ENCODE results near the gene MYO1E.
"Not testable (repeated sequence)": the region's sequence is repeated elsewhere in the genome, so short reads cannot be mapped to it uniquely, and the experiment has no call there.

Gene MYO1E

DNA sequence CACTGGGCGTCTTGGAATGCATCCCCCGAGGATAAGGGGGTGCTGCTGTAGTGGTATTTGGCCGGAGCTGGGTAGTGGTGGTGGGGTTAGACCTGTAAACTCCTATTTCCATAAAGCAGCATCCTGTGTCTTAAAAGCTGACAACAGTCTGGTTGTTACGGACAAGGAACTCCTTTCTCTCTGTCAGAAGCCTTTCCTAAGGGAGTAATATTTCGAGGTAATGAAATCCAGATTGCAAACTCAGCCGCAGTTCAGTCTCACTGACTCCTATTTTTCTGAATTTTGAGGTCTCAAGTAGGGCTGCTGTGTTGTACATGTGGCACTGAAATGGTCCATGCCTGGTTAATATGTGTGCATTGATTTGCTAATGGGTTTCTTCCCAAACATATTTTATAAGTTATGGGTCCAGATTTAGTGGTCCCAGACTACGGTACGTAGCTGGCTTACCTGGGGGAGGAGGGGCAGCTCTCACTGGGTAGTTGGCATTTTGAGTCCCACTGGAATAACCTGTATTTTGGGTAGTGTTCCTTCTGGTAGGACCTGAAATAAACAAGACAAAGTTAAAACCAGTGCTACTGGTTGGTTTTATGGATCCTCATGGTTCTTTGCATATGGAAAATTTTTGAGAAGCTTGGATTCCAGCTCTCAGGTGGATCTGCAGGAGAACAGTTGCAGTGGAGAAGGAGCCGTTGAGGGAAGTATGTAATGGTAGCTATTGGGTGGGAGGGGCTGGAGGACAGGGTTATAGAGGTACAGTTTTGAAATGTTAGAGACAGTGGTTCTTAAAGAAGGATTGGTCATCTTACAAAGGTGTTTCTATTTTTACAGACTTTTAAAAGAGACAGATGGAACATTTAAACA lies 214.6 kb downstream of the MYO1E start:
- no peak for DNase-seq

DNA sequence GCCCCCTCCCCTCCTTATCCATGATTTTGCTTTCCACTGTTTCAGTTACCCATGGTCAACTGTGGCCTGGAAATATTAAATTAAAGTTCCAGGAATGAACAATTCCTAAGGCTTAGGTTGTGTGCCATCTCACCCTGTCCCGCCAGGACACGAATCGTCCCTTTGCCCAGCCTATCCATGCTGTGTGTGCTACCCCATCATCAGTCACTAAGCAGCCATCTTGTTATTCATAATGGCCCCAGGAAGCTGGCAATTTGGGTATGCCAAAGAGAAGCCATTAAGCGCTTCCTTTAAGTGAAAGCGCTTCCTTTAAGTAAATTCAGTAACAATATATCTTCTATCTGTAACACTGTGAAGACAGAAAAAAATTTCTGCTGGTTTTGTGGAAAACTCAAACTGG lies 215.3 kb downstream of the MYO1E start:
- no peak for DNase-seq

DNA sequence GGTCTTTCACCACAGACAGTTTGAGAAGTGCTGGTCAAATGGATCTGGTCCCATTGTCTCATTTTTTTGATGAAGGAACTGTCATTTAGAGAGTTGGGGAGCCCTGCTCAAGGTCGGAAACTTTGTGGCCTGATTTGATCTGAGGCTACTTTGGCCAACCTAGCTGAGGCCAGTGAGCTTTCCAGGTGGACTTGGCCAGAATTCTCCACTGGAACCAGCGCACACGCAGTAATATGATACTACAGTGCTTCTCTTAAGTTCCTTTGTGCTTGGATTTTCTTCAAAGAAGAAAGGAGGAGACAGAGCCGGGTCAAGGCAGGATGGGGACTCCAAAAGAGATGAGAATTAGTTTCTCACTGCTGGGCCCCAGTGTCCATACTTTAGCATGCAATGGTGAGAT lies 217.2 kb downstream of the MYO1E start:
- no peak for DNase-seq

DNA sequence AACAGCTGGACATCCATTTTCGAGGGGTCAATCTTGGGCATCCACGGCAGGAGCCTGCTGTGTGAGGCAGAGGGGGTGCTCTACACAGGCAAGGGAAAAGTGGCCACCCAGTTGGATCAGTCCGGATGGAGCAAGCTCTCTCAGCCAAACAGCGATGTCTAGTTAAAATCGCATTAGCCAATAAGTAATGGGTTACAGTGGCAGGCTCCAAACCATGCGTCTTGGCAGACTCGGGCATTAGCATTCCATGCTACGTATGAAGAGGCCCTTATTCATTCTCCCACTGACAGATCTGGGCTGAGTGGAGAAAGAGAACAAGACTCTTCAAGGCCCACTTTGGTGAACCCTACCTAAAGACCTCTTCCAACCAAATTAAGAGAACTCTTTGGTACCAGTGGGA lies 218.4 kb downstream of the MYO1E start:
- DNase-seq, result no peak

DNA sequence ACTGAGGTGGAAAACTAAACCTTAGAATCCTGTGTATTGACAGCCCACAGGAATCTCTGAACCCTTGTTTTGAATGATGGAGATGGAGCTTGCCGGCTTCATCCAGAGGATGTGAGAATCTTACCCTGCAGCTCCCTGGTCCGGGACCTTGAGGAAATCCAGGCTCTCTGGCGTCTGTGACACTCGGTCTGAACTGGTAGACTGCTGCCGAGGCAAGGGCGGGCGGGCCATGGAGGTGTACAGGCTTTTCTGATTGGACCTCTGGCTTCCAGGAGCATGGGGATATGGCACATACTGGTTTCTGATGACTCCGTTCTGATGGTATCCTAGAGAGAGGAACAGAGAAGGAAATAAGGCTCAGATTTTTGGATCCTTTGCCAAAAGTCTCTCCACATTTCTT lies 219.2 kb downstream of the MYO1E start:
- DNase-seq, result no peak

DNA sequence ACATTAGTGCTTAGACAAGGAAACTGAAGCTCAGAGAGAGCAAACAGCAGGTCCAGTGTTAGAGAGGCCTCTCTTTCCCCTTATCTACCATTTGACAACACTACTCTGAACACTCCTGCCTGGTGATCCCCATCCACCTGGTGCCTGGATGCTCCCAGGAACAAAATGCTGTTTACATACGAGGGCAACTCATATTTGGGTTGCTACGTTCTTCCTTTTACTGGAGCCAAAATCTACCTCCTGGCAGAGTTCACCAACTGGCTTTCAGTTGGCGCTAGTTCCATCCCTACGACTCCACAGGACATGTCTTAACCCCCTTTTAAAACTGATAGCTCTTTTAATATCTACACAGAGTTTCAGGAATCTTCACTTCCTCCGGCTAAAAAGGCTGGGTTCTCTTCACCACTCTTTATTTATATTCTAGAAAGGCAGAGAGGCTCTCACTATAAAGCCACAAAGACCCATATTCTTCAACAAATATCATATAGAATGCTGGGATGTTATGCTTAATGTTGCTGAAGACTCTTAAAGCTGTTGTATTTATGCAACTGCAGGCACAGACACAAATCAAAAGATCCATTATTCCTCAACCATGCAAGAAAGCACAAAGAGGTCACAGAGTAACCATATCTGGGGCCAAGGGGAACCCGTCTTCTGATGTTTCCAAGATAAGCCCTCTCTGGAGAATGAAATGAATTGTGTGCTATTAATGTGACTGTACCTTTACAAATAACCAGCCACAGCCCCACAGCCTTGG lies 219.8 kb downstream of the MYO1E start:
- DNase-seq, result no peak

DNA sequence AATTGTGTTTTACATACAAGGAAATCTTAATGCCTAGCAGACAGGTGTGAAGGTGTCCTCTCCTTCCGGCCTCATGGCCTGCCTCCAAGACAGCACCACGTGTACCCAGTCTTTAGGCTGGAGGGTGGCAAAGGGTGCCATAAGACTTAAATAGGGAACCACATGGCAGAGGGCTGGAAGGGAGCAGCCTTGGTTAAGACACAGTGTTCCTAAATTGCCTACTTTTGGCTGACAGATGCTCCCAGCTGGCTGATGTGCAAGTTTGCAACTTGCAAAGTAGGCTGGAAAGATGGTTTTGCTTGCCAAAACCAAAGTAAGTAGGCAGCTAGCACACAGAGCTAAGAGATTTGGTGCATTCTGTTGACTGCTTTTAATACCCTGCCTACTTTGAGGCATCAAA lies 222.5 kb downstream of the MYO1E start:
- DNase-seq, result no peak

DNA sequence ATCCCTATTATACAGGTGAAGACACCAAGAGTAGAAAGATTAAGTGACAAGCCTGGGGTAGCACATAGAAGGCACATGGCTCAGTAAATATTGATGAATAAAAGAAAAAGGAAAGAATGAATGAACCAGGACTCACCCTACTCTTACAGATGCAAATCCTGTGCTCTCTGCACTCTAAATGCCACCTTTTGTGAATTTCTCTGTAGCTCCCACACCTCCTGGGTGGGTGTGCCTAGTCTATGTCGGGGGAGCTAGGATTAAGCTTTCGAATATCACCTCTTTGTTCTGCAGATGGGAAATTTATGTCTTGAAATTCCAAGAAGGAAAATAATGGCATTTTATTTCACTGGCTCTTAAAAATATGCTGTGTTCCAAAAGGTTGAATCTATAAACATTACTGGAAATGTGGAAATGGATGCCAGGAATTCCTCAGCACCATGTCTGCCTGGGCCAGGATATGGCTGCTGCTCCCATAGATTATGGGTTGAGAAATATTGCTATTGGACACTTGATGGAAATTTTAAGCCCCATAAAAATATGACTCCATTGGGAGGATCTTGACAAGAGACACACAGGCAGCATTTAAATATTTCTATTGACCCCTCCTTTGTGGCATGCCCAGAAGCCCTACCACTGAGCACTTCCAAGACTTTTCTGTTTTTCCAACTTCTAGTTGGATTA lies 224.4 kb downstream of the MYO1E start:
- no peak for DNase-seq

DNA sequence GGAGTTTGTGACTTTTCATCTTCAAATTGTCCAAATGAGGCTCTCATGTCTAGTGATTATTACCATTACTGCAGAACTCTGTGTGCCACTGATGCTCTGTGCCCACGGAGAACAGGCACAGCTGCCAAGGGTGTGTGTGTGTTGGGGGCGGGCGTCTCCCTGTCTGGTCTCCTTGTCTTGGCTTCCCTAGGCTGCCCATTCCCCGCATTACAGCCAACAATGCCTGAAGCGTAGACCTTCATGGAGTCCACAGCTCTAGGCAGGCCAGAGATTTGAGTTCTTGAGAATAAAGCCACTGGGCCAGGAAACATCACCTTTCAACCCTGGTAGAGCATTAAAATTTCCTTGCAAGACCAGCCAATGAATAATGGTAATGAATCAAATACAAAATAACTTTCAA lies 225.0 kb downstream of the MYO1E start:
- DNase-seq, result no peak

DNA sequence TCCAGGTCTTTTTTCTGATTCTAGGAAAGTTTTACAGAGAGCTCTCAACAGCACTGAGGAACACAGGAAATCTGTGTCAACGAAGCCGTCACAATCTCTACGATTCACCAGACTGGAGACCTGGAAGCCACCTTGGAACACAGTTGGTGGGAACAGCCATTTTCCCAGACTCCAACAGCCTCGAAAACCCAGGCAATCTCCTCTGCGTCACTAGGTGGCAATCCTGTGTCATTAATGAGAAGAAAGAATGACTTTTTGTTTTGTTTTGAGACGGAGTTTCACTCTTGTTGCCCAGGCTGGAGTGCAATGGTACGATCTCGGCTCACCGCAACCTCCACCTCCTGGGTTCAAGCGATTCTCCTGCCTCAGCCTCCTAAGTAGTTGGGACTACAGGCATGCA lies 228.1 kb downstream of the MYO1E start:
- DNase-seq, result not testable (repeated sequence)

DNA sequence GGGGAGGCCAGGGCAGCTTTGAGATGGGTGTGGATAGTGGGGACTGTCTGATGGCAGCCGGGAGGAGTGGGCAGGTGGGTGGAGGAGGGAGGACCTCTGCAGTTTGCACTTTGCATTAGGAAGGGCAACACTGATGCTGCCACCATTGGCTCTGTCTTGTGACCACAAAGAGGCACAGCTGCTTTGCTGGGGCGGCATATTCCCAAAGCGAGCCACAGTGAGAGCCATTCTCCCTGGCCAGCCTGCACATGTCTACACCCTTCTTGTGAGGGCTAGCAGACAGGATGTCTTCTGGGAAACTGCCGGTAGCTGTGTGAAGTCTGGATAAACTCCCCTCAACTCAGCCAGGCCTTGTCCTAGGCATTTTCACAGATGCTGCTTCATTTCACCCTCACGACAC lies 229.4 kb downstream of the MYO1E start:
- no peak for DNase-seq

DNA sequence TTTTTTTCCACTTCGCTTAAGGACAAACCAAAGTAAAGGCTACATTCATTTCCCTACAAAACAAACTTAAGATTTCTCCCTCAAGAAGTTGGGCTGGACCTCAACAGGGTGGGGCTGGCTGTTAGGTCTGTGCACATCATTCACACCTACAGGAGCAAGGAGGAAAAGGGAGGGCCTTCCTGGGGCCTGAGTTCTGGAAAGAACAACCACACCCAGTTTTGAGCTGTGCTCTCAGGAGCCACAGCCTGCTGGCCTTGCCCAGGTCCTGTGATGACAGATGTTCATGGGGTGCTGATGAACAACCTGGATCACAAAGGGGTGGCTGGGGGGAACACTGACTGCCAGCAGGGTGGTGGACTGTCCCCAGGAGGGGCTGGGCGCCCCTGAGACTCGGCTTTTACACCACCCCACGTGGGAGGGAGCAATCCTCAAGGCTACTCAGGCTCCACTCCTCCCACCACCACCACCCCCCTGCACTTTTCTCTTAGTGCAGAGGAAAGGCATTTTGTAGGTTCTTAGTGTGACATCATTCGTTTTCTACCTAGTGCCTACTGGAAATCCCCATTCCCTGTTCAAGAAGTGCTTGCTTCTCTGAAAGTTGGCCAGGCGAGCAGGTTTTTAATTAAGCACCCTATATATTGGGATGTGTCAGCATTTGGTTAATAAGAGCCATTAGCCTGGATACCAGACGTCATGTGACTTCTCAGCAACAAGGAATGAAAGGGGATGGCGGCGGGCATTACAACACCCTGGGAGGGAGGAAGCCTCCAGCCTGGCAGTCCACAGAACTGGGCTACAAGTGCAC lies 232.0 kb downstream of the MYO1E start:
- DNase-seq, result no peak

DNA sequence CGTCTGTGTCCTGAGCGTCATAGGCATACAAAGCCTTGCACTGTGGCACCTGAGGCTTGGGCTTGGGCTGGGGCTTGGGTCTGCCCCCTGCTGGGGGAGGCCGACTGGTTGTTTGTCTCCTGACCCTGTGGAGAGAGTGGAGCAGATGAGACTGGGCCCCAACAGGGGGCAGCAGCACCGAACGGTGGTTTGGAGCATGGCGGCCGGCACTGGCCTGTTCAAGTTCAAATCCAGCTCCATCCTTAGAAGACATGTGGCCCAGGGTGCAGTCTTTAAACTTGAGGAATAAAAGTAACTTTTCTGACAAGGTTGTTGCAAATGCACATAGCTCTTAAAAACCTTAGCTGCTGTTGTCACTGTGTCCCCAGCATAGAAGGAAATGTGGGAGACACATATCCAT lies 234.4 kb downstream of the MYO1E start:
- DNase-seq, result peak; percentile 71

DNA sequence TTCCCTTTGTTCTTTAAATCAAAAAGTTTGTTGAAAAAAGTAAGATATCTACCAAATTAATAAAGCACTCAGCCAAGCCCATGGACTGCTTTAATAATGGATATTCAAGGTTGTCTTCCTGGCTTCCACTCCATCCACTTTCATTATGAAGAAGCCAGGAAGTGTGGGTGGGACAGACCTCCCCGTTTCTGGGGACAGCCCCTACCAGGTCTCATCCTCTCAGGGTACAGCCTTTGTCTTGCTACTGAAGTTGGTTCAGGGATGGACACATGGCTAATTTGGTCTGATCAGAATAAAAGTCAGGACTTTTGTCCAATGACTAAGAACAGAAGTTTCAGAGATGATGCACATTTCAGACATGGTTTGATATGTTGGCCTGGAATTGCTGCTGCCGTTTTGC lies 235.1 kb downstream of the MYO1E start:
- no peak for DNase-seq

DNA sequence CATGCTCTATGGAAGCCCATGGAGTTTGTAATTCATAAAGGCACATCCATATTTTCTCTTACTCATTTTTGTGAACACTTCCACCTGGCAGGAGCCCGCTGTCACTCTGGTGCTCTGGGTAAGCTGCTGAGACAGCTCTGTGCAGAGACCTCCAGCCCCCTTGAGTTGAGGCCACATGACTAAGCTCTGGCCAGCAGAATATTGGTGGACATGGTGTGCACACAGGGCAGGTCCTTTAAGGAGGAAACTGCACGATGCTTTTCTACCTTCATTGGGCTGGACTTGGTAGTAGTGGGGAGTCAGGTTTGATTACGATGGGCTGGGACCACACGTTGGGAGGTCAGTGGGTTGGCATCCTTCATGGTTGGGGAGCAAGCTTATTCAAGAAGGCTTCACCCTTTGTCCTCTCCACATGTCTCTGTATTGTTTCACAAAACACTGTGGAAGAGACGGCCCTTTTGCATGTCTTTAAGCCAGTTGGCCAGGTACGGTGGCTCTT lies 238.7 kb downstream of the MYO1E start:
- DNase-seq, result no peak

DNA sequence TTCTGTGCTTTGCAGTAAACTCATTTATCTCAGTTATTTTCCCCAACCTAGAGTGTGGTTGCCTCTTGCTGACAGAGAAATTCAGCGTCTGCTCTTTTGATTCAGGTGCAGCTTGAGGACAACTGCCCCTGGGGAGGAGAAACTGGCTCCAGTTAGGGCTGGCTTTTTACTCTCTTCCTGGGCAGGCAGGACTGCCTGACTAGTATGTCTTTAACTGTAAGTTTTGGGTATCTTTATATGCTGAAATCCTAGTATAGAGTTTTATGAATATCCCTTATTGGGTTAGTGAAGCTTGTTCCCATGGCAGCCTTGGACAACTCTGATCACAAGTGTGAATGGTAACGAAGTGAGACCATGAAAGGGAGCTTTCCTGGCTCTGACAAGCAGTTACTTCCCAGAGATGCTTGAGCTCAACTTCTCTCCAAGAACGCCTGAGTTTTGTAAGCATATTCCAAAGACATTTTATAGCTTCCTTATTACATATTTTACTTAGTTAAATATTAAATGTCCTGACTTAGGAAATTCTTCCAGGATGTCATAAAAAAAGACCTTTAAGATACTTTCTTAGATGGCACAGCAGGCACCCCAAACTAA lies 240.6 kb downstream of the MYO1E start:
- DNase-seq, result no peak

DNA sequence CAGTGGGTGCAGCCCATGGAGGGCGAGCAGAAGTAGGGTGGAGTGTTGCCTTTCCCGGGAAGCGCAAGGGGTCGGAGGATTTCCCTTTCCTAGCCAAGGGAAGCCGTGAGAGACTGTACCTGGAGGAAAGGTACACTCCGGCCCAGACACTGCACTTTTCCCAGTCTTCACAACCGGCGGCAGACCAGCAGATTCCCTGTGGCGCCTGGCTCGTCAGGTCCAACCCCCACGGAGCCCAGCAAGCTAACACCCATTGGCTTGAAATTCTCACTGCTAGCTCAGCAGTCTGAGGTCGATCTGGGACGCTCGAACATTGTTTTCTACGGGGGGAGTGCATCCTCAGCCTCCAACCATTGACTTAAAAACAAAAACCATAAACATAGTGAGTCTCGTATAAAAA lies 241.2 kb downstream of the MYO1E start:
- DNase-seq, result no peak

DNA sequence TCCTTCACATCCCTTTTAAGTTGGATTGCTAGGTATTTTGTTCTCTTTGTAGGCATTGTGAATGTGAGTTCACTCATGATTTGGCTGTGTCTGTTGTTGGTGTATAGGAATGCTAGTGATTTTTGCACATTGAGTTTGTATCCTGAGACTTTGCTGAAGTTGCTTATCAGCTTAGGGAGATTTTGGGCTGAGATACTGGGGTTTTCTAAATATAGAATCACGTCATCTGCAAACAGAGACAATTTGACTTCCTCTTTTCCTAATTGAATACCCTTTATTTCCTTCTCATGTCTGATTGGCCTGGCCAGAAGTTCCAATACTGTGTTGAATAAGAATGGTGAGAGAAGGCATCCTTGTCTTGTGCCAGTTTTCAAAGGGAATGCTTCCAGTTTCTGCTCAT lies 245.4 kb downstream of the MYO1E start:
- DNase-seq, result not testable (repeated sequence)

DNA sequence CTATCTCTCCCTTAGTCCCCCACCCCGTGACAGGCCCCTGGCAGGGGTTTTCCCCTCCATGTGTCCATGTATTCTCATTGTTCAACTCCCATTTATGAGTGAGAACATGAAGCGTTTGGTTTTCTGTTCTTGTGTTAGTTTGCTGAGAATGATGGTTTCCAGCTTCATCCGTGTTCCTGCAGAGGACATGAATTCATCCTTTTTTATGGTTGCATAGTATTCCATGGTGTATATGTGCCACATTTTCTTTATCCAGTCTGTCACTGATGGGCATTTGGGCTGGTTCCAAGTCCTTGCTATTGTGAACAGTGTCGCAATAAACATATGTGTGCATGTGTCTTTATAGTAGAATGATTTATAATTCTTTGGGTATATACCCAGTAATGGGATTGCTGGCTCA lies 247.0 kb downstream of the MYO1E start:
- DNase-seq, result not testable (repeated sequence)

DNA sequence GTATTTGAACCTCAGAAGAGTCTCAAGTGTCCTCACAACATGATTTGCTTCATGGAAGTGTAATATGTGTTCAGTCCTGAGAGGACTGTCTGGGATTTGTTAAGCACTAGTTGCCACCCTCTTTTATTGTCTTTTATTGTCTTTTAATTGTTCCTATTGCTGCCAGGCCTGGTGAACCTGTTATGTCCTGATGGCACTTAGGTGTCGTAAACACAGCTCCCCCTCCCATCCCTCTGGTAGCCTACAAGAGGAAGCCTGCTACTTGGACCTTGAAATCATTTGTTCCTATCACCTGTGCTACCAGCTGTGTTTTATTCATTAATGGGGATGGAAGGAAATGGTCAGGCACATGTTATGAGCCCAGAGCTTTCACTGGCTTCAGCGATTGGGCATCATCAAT lies 248.4 kb downstream of the MYO1E start:
- DNase-seq, result no peak

DNA sequence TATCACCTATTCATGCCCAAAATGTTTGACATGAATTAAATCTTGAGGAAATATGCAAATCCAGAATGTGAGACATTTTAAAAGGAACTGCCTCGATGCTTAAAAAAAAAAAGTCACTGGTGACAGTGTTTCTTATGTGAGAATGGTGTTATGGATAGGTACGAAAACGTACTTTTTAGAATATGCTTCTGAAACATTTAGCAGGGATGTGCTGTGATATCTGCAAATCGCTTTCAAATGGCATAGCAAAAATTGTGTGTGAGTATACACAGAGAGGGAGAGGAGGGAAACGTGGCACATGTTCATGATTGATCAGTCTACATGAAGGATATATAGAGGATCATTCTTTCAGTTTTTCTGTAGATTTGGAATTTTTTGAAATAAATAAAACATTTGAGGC lies 251.7 kb downstream of the MYO1E start:
- no peak for DNase-seq

DNA sequence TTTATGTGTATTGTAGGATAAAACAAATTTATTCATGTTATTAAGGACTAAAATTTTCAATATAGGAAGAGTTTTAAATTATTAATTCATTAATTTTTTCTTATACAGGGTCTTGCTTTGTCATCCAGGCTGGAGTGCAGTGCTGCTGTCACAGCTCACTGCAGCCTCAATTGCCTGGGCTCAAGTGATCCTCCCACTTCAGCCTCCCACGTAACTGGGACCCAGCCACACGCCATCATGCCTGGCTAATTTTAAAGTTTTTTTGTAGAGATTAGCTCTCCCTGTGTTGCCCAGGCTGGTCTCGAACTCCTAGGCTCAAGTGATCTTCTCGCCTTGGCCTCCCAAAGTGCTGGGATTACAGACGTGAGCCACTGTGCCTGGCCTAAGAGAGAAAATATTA lies 253.0 kb downstream of the MYO1E start:
- DNase-seq, result no peak

Measured in CD4-positive, alpha-beta T cell treated with Interleukin-17A for 1 hour (primary cell).